Liver (tissue), 3 donors: Measurements from ENCODE around the gene MYO9A.

ENCODE experiments used
- ATF3 ChIP-seq: IDR thresholded peaks from 2 replicates; pipeline ENCODE4 v1.6.1; 2016; ENCODE audit warnings: antibody characterized with exemption
- CTCF ChIP-seq: fragments of 150-350 bp; IDR thresholded peaks from 2 replicates; pipeline ENCODE4 v1.5.1; 2017; ENCODE audit warnings: improper control_type of control experiment, low read depth, low read length; ENCODE audit not compliant: missing input control
- donor health status: healthy.
- donor health status: healthy.

- no peak for TF ChIP-seq ATF3
- TF ChIP-seq CTCF, result no peak
Measured at GRCh38 chr15:72136170-72137051, 18.5 kb upstream of the MYO9A start.
